Measurements from ENCODE around the gene FBXW7. TPM values are rescaled to one million over a fixed set of nuclear protein-coding genes. Genes with fewer than 3 reads are reported as not detected.
A peak's percentile ranks its signal among the peaks of the same experiment; 100 is the strongest.

The FBXW7 gene
- total RNA-seq, 1 donor from 2014 or later: 125 TPM

DNA sequence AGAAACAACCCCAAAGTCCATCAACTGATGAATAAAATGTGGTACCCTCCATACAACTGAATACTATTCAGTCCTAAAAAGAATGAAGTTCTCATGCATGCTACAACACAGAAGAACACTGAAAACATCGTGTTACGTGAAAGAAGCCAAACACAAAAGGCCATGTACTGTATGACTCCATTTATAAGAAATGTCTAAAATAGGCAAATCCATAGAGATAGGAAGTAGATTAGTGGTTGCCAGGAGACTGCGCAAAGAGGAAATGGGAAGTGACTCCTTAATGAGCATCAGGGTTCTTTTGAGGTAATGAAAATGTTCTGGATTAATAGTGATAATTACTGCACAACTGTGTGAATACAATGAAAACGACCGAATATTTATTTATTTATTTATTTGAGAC, 23.4 kb downstream of the FBXW7 start:
- no peak for DNase-seq (ENCODE audit: low read depth)

DNA sequence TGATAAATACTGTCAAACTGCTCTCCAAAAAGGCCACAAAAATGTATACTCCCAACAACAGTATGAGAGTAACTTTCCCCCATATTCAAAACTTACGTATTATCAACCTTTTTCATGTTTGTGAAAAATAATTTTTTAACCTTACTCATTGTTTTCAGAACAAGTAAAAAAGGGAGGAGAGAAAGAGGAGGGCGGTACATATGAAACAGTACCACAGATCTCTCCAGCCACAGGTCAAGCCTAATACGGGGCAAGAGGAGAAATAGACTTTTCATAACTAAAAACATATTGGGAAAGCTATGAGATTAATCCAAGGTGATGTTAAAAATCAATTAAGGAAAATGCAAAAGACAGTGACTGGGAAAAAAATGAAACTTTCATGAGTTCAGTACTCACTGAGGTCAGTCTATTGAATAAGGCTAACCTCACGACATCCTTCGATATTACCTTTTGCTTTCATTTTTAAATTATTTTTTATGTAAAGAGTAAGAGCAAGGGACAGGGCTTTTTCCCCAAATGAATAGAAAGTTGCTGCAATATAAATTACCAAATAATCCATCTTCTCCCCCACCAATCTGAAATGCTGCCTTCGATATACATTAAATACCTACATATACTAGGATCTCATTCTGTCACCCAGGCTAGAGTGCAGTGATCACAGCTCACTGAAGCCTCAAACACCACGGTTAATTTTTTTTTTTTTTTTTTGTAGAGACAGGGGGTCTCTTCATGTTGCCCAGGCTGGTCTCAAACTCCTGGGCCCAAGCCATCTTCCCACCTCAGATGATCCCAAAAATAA, 25.3 kb downstream of the FBXW7 start:
- no peak for DNase-seq (ENCODE audit: low read depth)

DNA sequence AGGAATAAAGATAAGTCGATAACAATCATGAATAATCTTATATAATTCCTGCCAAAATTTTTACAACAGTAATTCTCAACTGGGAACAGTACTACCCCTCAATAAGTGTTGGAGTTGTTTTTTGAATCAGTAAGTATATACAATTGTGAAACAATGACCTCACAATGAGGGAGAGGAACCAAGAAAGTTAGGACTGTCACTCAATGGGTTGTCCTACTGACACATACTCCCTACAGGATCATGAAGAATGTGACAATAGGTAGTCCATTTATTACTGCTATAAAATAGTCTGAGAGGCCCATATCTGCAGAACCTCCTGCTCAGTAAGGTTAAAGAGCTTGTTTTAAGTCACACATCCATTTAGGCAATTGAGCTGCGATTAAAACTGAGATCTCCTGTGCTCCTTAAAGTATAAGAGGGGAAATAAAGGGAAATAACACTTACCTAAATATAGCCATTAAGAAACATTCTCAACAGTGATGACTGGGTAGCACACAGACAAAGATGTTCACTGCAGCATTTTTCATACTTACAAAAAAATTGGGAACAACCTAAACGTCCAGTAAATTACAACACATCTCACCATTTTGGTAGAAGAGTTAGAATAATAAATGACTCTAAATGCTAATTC, 26.2 kb downstream of the FBXW7 start:
- no peak for DNase-seq (ENCODE audit: low read depth)

DNA sequence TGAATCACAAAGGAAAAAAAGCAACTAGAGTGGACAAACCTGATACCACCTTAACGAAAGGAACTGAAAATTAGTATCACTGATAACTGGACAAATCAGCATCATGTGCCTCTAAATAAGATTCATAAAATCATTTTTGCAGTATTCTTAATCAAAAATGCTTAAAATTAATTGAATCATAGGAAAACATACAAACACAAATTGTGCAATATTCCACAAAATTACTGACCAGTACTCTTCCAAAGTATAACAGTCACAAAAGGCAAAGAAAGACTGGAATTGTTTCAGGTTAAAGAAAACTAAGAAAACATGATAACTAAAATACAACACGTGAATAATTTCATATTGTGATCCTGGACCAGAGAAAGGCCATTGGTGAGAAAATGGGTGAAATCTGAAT, 27.1 kb downstream of the FBXW7 start:
- no peak for DNase-seq (ENCODE audit: low read depth)

DNA sequence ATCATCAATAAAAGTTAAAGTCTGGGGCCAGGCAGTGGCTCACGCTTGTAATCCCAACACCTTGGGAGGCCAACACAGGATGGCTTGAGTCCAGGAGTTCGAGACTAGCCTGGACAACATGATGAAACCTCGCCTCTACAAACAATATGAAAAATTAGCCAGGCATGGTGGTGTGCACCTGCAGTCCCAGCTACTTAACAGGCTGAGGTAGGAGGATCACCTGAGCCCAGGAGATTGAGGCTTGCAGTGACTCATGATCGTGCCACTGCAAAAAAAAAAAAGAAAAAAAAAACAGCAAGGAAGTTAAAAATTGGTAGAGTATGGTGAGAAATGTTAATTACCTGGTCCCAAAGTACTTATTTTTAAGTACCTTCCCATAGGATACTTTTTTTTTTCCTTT, 27.5 kb downstream of the FBXW7 start:
- peak; percentile 50 for DNase-seq (ENCODE audit: low read depth)

DNA sequence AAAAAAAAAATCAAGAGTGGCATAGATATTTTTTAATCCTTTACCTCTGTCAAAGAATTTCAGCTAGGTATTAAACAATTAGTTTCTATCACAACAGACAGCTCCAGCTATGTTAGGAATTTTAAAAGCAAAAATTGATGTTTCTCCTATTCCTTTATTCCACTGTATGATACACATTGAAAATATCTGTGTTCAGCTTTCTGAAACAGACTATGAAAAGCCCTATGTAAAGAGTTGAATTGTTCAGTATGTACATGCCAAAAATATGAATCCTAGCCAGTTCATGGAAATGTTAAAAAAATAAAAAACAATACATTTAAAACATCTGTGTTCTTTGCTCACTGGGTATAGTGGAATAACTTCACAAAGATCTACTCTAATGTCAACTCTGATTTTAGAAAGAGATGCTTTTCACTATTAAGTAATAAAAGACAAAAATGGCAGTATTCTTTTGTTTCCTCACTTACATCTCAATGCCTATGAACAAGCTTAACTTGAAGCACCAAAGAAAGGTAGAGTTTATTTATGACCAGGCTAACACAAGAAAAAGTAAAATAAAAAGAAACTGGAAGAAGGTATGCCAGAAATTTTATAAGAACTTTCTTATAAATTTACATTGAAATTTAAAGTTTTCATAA, 32.1 kb downstream of the FBXW7 start:
- no peak for DNase-seq (ENCODE audit: low read depth)

DNA sequence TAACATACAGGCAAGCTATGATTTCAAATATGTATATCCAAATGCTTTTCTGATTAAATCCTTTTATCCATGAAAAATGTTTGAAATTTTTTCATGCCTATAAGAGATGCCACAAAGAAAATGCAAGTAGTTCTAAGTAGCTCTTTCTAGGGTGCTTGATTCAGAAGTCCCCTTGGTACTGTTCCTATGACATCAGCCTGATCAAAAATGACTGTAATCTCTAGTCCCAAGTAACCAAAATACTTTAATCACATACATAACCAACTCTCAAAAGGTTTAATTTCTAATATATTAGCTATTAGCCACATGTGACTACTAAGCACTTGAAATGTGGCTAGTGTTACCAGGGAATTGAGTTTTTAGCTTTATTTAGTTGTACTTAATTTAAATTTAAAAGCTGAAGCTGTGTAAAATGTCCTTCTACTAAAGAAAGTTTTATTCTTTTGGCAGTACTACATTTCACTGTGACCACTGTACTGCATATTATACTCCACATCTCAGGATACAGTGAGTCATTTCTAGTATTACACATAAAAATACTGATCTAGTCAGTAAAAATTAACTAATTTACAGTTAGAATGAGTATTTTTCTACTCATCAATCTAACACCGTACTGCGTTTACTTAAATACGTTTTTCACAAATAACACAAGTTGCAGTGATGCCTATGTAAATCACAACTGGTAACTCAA, 33.9 kb downstream of the FBXW7 start:
- DNase-seq (ENCODE audit: low read depth): peak; percentile 37

DNA sequence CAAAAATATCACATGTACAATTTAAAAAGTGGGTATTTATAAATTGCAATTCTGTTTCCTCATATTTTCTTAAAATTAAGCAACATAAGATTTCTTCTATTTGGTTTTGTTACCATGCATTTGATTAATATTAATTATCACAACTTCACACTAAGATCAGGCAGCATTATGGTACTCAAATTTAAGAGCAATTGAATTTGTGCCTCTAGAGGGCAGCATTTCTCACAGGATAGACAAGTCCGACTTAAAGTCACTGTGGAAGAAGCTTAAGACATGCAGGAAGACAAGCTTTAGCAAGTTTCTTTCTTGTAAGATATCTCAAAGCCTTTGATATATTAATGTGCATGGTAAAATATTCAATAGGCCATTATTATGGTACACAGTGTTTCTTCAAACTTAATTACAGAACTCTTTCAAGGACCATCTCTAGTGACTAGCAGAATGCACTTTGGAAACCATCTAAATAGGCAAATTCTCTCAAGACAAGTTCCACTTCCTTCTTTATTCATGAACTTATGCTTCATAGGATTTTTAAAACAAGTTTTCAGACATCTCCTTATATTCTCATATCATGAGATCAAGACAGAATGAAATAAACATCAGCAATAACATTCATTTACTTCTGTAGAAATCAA, 35.0 kb downstream of the FBXW7 start:
- DNase-seq (ENCODE audit: low read depth): peak; percentile 94

DNA sequence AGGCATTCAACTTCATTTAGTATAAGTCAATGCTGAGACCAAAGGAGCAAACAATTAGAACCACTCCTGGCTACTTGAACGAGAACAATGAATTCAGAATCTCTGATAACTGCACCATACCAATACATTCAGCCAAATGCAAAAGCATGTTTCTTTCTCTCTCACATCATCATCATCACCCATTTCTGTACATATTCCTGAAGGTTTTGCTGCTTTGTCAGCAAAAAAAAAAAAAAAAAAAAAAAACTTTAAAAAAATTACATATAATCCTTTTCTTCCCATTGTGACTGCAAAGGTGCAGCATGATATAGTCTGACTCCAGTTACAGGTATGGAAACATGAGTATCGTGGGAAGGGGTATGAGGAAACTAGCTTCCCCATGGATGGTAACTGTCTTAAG, 35.6 kb downstream of the FBXW7 start:
- no peak for DNase-seq (ENCODE audit: low read depth)

DNA sequence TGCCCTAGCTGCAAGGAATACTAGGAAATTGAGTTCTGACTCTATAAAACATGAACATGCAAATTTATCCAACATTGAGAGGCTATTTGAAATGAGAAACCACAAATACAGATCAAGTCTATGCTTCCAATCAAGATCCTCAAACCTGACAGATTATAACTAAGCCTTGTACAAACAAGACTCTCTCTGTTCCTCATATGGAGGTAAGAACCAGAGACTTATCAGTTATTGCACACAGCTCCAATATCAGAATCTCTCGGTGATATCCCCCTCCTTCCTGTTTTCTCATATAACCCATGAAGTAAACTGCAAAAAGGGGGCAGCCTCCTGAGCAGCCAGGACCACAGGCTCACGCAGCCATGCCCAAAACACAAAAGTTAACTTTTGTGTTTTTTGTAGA, 36.5 kb downstream of the FBXW7 start:
- DNase-seq (ENCODE audit: low read depth): no peak

DNA sequence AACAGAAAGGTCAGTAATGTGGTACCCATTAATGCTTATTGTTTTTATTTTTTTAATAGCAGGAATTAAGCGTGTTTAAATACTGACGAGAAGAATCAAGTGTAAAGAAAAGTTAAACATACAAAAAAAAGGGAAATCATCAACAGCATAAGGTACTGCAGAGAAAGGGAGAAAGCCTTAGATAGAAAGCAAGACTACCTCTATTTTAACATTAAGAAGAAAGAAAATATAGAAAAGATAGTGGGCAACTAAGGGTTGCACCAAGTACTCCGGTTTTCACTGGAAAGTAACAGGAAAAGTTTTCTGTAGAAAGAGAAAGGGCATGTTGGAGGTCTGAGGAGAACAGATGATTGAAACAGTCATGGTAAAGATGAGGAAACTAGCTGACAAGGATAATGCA, 41.9 kb downstream of the FBXW7 start:
- no peak for DNase-seq (ENCODE audit: low read depth)

DNA sequence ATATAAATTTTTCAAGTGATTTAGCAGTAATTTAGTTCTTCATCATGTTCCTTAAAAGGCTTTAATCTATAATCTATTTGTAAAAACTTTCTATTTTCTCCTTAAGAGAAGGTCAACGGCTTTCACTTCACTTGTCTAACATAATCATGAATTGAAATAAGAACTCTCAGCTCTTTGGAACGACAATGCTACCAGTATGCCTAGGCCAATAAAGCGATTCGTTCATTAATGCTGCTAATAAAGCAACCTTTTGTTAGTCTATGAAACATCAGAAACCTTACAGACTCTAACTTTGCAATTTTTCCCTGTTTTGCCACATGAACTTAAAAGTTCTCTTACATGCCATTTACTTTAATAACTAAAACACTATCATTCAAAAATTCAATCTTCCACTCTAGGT, 47.6 kb downstream of the FBXW7 start:
- DNase-seq (ENCODE audit: low read depth): no peak

DNA sequence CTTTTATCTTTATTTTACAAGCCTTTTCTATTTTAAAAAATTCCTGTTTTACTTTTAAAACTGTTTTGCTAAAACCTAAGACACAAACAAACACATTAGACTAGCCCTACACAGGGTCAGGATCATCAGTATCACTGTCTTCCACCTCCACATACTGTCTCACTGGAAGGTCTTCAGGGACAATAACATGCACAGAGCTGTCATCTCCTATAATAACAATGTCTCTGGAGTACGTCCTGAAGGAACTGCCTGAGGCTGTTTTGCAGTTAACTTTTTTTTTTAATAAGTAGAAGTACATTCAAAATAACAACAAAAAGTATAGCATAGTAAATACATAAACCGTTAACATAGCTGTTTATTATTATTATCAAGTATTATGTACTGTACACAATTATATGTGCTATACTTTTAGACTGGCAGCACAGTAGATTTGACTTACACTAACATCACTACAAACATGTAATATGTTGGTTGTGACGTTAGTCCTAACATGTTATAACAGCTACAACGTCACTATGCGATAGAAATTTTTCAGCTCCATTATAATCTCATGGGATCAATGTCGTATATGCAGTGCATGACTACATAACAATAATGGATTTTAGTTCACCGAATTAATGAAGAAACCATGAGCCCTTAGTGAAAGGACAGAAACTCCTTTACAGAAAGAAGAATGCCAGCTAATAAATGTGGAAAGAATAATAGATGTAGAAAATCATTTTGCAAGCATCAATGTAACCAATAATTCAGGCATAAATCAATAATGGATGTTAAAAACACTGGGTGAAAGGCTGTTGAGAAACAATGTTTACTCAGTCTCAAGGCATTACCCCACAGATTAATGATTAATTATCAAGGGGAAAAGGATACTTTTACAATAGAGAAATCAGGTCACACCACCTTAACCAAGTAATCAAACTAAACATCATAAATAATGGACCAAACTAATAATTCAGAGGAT, 49.2 kb downstream of the FBXW7 start:
- DNase-seq (ENCODE audit: low read depth): peak; percentile 87

DNA sequence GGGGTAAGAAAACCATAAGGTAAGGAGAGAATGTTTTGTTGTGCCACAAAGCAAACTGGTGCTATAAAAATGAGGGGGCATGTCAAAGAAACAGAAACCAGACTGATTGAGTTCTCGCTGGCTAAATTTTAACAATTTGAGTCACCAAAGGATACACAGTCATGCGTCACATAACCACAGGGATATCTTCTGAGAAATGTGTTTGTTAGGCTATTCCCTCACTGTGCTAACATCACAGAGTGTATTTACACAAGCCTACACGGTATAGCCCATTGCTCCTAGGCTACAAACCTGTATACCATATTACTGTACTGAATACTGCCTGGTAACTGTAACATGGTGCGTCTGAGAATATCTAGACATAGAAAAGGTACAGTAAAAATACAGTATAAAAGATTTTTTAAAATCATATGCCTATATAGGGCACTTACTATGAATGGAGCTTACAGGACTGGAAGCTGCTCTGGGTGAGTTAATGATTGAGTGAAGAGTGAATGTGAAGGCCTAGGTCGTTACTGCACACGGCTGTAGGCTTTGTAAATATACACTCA, 50.1 kb downstream of the FBXW7 start:
- DNase-seq (ENCODE audit: low read depth): peak; percentile 100

DNA sequence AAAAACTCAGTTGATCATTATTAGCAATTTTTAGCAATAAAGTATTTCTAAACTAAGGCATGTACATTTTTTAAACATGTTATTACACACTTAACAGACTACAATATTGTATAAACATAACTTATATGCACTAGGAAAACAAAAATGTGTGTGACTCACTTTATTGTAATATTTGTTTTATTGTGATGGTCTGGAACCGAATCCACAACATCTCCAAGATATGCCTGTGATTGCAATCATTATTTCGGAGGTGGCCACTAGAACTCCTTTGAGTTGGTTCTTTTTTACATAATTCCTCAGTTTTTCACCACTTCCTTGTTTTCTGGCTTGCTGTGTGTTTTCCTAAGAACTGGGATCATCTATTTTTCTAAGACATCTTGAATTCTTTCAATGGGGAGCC, 53.7 kb downstream of the FBXW7 start:
- DNase-seq (ENCODE audit: low read depth): no peak

DNA sequence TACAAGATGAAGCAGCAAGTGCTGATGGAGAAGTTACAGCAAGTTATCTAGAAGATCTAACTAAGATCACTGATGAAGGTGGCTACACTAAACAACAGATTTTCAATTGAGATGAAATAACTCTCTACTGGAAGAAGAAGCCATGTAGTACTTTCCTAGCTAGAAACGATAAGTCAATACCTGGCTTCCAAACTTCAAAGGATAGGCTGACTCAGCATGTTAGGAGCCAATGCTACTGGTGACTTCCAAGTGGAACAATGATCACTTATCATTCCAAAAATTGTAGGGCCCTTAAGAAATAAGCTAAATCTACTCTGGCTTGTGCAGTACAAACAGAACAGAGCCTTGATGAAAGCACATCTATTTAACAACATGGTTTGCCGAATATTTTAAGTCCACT, 55.0 kb downstream of the FBXW7 start:
- DNase-seq (ENCODE audit: low read depth): no peak

DNA sequence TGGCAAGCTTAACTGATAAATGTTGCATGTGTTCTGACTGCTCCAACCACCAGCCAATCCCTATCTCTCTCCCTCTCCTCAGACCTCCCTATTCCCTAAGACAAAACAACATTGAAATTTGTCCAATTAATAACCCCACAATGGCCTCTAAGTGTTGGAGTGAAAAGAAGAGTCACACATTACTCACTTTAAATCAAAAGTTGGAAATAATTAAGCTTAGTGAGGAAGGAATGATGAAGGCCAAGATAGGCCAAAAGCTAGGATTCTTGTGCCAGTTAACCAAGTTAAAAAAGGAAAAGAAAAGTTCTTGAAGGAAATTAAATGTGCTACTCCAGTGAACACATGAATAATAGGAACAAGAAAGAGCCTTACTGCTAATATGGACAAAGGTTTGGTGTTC, 55.6 kb downstream of the FBXW7 start:
- peak; percentile 83 for DNase-seq (ENCODE audit: low read depth)

DNA sequence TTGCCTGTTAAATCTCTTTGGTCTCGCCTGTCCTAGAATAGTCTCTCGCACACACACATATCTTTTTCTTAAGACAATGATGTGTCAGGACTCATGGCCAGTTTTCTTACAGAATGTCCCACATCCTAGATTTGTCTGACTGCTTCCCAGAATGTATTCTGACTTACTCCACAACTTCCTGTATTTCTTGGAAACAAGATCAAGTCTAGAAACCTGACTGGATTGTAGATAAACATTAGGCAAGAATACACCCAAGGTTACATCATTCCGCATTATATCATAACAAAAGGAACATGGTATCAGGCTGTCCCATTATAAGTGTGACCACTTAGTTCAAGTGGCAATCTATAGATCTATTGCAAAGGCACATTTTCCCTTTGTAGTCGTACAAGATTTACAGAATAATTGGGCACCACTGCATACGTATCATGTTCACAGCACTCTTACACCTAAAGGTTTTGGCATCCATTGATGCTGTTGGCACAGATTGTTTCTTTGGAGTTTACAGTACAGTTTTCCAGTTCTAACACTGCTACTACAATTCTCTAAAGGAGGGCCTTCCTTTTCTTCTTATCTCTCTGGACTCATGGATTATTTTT, 56.4 kb downstream of the FBXW7 start:
- DNase-seq (ENCODE audit: low read depth): peak; percentile 79

DNA sequence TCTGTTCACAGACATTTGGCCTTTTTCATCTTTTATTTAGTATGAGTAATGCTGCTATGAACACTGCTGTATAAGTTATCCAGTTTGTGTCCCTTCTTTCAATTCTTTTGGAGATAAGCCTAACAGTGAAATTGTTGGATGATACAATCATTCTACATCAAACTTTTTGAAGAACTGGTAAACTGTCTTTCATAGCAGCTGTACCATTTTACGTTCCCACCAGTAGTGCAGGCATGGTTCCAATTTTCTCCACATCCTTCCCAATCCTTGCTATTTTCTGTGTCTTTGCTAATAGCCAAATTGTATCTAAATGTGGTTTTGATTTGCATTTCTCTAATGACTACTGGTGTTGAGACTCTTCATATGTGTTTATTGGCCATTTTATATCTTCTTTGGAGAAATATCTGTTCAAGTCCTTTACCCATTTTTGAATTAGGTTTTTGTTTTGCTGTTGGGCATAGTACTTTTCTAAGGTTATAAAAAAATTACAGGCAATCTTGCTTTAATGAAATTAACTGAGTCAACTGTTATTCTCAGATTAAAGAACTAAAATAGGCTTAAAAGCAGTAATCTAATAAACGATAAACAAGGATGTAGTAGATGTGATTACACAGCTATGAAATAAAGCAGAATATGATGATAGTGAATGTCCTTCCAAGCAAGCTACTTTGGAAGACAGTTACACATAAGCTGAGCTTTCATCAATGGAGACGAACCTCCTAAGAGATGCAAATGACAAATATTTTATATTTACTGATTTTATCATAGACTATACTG, 57.2 kb downstream of the FBXW7 start:
- DNase-seq (ENCODE audit: low read depth): no peak

All from renal cortical epithelial cell (primary cell).